GM12801 (cell line): ENCODE measurements around the gene TMEM121.

ENCODE experiments used
- CTCF ChIP-seq: IDR thresholded peaks from one replicate; pipeline ENCODE4 v1.5.1; 2011; ENCODE audit warnings: control low read depth; ENCODE audit not compliant: insufficient read length; ENCODE audit errors: extremely low read depth

Gene TMEM121

DNA sequence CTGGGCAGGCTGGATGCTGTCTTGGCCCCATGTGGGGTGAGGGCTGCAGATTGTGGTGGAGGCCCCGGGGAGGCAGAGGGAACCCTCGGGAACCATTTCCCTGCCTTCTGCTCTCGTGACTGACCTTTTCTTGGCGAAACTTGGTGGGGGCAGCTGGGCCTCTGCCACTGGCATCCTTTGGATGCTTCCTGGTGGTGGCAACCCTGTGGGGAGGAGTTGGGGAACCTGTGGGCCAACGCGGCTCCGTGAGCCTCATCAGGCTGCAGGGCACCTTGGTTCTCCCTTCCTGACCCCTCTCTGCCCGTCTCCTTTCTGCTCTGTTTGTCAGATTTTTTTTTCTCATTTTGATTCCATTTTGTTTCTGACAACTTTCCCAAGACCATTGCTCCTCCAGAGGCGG lies 14.4 kb downstream of the TMEM121 start:
- no peak for TF ChIP-seq CTCF

DNA sequence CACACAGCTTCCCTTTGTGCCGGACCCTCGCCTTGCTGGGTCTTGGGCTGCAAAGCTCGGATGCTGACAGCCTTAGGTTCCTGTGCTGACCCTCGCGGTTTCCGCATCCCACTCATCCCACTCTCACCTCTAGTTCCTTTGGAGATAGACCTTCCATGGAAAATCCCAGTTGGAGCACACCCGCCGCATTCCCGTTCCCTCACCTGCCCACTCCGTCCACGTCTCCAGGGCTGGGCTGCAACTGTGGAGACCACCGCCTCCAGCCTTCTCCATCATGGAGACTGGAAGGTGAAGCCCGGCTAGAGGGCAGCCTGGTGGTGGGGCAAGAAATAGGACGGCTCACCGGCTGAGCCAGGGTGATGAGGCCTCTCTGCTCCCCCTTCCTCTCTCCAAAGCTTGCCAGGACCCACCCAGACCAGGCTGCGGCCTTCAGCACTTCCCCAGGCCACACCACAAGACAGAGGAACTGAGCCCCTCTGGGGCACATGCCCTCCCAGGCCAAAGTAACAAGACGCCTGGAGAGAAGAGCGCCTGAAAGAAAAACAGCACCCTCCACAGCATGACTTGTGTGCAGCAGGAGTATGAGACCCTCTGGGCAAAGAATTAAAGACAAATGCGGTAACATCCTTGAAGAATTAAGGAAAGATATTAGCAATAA lies 15.0 kb downstream of the TMEM121 start:
- no peak for TF ChIP-seq CTCF

GRCh38 chr14:105547741-105548169 lies 21.4 kb downstream of the TMEM121 start:
- no peak for TF ChIP-seq CTCF

DNA sequence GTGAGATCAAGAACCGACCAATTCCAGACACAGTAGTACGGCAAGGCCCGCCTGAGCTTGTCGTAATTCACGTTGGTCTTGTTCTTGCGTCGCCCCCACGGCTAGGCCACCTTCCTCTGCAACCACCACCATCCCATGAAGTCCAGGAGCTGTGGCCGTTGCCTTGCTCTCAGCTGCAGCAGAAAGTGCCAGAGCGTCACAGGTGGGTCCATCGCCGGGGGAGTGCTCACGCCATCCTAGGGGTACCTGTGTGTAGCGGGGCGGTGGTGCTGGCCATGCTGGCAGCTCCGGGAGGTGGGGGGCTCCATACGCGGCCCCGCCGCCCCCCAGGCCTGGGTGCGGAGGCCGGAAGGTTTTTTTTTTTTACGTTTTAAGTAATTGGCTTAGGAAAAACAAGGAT lies 23.1 kb downstream of the TMEM121 start:
- TF ChIP-seq CTCF, result no peak

- no peak for TF ChIP-seq CTCF
Measured at GRCh38 chr14:105554022-105554421, 27.6 kb downstream of the TMEM121 start.

DNA sequence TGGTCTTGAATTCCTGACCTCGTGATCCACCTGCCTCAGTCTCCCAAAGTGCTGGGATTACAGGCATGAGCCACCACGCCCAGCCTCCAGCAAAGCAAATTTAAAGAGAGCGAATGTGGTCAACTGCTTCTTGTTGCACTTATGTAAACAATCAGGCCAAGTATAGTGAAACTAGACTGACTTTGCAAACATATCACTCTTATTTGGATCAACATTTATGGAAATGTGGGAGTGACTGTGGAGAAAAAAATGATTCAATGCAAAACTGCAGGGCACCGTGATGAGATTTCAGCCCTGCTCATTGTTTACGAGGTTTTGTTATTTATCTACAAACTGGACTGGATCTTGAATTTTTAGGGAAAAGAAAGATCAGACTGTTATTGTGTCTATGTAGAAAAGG lies 28.1 kb downstream of the TMEM121 start:
- no peak for TF ChIP-seq CTCF

DNA sequence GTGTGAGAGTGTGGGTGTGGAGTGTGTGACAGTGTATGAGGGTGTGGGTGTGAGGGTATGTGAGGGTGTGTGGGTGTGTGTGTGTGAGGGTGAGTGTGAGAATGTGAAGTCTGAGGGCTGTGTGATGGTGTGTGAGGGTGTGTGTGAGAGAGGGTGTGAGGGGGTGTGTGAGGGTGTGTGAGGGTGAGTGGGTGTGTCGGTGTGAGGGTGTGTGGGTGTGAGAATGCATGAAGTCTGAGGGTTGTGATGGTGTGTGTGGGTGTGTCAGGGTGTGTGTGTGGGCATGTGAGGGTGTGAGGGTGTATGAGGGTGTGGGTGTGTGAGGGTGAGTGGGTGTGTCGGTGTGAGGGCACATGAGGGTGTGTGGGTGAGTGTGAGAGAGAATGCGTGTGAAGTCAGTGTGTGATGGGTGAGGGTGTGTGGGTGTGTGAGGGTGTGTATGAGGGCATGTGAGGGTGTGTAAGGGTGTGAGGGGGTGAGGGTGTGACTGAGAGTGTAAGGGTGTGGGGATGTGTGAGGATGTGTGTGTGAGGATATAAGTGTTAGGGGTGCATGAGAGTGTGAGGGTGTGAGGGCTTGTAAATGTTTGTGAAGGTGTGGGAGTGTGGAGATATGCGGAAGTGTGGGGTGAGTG lies 36.4 kb downstream of the TMEM121 start:
- TF ChIP-seq CTCF, result no peak
